HPDE6-E6E7 (cell line): ENCODE measurements around the gene TAF1B.

ENCODE experiments used
- DNase-seq: peaks from one replicate; pipeline ENCODE4 v3.0.0; 2011; ENCODE audit warnings: missing footprints; ENCODE audit errors: extremely low spot score

The TAF1B gene

DNA sequence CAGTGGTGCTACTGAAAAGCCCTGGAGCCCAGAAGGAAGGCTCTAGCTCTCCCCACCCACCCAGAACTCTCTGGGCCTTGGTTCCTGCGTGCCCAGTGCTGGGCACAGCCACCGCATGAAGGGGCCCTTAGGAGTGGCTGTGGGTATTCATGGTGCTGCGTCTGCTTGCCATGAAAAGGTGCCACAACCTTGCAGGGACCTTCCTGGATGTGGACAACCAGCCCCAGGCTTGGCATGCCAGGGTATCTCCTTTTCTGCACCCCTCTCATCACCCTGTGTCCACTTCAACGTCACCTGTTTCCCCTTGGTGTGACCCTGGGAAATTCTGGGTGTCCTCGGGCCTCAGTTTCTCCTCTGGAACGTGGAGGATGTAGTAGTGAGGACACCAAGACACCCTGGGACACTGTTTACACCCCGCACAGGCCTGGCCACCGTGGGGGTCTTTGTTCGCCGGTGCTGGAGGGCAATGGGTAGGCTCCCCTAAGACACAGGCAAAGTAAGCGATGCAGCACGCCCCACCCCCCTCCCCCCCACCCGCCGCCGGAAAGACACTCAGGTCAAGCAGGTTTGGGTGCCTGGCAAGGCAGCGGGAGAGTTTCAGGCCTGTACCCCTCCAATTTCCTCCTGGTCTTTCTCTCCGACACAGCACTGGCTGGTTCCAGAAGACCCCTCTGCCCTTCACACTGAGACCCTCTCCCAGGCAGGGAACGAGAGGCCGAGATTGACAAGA lies 34.8 kb upstream of the TAF1B start:
- DNase-seq: no peak

DNA sequence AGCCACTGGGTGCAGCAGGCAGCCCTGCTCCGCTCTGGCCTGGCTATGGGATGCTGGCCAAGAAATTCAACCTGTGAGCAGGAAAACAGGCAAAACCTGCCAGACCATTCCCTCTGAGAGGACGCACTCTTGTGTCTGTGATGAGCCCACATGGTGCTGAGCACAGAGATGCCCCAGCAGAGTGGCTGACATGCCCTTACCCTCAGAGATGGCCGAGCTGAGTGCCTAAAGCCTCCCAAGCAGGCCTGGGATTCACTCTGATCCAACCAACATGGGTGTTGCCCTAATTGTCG lies 34.3 kb upstream of the TAF1B start:
- peak; percentile 72 for DNase-seq

DNA sequence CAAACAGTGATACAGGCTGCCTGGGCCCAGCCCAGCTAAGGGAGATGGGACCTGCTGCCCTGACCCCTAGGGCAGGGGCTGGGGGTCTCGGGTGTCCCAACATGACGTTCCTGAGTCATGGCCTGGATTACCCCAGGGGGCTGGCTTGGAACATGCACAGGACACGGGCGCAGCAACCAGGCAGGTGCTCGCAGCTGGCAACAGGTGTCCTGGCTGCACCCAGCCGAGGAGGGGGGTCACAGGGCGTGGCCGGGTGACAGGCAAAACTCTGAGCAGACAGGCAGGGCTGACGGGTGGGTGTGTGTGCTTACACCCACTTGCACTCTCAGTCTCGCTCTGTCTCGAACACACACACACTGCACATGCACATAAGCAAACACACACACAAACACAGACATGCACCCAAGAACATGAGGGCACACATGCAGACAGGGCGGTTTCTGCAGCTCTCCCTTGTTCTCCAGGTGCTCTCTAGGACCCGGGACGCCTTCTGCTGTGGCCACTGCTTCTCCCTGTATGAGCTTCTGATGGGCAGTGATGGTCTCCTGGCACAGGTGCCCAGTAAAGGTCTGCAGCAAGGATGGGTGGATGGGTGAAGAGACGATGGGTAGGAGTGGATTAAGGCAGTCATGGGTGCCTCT lies 33.7 kb upstream of the TAF1B start:
- DNase-seq: no peak

DNA sequence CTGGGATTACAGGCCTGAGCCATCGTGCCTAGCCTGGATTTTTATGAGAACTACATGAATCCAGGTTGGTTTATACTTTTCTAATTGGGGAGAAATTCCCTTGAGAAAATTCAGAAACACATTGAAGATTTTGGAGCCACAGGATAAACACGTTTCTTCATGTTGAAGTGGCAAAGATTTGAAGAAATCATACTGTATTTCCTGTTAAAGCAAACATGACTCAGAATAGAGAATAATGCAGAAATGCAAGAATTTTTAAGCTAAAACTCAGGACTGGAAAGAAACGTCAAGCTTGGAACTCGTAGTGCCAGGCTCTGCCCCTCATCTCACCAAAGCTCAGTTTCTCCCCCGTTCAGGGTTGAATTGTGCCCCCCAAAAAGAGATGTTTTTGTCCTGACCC lies 32.1 kb upstream of the TAF1B start:
- DNase-seq: no peak

DNA sequence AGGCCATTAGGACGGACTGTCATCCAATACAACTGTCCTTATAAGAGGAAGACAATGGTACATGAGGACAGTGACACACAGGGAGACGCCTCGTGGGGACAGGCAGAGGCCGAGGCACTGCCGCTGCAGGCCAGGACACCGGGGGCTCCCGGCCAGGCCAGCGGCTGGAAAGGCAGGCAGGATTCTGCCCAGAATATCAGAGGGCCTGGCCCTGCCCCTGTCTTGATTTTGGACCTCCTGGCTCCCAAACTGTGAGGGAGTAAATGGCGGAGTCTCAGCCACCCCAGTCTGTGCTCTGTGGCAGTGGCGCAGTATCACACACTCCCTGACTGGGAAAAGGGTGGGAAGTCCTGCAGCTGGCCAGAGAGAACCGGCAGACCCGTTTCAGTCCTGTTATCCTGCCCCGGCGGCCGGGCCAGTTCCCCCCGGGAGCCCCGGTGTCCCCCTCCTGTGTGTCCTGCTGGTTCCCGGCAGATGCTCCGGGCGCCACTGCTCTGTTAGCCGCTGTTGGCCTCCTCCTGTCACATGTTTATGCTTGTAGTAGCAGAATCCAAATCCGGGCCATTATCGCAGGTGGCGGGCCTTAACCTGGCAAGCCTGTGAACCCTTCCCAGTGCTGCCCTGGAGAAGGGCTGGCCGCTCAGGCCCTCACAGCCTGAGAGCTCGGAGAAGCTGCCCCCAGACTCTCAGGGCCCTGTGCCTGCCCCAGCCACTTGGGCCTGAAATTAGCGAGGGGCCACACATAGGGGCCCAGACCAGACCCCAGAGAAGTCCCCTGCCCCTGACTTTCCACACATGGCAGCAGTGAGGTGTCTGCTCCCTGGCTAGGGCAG lies 31.4 kb upstream of the TAF1B start:
- no peak for DNase-seq

DNA sequence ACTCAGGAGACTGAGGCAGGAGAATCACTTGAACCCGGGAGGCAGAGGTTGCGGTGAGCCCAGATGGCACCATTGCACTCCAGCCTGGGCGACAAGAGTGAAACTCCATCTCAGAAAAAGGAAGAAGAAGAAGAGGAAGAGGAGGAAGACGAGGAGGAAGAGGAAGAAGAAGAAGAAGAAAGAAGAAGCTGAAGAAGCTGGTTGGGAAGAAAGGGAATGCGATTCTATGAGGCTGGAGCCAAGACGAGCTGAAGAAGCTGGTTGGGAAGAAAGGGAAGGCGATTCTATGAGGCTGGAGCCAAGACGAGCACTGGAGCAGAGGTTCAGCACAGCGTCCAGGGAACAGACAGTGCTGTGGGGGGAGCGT lies 30.3 kb upstream of the TAF1B start:
- no peak for DNase-seq

DNA sequence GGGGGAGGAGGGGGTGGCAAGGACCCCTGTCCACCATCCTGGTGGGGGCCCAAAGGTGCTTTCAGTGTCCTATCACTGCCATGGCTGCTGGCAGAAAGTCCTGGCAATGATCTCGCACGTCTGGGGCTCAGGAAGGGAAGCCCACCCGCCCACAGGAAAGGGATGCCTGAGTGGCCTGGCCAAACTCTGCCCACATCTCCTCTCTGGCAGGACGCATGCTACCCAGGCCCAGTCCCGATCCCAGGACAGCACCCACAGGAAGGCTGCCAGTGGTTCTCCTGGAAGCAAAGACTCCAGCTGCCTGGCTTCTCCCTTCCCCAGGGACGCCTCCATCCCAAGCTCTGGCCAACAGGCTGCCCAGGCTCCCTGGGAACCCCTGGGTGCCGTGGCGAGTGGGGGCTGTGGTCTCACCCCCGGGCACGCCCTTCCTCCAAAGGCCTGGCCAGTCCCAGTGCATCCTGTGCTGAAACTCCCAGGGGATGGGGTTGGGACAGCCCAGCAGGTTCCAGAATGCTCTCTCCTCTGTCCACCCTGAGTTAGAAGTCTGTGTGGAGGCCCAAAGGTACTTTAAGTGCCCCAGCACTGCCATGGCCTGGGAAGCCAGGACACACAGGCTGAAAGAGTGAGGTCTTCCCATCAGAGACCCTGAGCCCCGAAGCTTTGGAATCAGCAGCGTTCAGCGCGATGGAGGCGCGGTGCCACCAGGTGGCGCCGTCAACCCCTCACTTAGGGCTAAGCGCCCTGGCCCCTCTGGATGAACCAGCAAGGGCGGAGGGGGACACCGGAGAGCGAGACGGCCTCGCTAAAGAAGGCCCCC lies 29.8 kb upstream of the TAF1B start:
- DNase-seq: no peak

DNA sequence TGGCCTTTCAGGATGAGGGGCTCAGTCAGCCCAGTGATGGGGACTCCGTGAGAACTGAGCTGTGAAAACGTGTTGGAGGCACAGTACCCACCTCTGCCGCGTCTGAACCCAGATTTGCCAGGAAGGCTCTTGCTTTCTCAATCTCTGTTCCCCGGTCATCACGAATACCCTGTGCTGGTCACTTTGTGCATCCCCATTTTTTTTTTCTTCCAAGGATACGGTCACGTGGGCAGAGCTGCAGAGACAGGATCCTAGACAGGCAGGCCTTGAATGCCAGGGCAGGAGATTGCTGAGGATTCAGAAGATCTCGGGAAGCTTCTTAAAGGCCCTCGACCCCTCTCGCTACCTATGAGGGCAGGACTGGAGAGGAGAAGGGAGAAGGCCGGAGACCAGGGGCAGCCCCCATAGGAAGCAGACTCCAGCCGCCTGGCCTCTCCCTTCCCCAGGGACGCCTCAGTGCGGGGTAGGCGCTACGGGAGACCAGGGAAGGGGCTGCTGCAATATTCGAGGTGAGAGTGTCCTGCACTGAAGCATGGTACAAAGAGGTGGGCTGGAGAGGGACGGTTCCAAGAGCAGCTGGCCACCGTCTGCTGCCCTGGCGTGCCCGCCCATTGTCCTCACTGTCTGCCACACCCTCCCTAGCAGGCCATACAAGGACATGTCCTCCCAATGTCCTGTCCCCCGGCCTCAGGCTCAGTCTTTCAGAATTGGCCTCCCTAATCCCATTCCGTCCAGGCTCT lies 29.0 kb upstream of the TAF1B start:
- no peak for DNase-seq

DNA sequence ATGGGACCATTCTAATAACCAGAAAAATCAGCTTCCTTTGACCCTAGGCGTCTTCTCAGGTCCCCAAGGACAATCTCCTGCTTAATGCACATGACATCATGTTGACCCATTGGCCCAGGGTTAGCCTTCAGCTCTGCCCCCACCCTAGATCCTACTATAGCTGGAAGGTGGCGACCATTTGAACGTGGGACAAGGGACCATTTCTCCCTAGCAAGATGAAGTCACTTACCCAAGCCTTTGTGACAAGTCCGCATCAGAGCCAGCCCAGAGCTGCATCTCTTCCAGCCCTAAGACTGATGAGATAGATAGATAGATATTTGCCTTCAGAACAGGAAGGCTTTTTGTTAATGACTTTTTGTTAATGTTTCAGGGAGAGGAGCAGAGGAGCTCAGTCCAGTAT lies 28.2 kb upstream of the TAF1B start:
- DNase-seq: no peak

DNA sequence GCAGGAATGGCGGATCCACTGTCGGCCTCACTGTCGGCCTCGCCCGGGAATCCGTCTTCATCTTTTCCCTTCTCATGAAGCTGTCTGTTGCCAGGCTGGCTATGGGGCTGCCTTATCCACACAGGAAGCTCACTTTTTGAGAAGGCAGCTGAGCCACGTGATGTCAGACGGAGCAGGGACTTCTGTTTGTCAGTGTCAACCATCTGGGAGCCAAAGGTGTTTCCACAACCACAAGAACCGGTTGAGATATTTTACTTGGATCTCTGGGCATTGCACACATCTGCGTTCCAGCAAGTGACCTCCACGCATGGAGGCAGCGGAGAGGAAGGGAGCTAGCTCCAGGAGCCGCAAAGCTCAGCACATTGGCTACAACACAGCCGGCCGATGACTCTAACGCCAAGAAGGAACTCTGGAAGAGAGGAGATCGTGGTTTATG lies 27.4 kb upstream of the TAF1B start:
- no peak for DNase-seq

DNA sequence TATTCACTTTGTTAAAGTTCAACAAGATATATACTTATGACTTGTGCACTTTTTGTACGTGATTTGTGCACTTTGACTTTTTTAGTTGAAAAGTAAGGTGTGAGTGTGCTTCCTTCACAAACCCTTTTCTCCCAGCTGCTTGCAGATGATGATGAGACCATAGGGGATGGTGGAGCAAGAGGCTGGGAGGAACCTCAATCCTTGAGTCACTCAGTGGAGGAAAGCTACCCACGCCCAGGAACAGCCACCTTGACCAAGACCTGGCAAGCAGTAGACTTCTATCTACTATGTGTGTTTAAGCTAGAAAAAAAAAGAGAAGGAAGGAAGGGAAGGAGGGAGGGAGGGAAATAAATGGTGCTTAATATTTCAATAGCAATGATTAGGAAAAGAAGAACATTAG lies 25.2 kb upstream of the TAF1B start:
- DNase-seq: no peak

DNA sequence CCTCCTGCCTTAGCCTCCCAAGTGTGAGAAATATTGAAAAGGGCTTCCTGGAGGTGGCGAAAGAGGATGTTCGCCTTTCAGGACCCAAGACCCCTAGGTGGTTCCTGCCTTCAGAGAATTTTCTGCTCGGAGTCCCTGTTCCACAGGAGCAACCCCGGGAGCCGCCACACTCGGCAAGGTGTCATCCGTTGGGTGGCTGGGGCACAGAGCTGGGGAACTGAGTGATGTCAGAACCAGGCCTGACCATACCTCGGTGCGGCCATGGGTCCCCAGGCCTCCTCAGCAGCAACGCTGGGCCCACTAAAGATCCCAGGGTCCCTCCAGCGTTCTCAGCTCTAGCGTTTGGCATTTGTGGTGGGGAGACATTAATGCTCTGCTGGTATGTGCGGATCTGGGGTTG lies 23.7 kb upstream of the TAF1B start:
- no peak for DNase-seq

DNA sequence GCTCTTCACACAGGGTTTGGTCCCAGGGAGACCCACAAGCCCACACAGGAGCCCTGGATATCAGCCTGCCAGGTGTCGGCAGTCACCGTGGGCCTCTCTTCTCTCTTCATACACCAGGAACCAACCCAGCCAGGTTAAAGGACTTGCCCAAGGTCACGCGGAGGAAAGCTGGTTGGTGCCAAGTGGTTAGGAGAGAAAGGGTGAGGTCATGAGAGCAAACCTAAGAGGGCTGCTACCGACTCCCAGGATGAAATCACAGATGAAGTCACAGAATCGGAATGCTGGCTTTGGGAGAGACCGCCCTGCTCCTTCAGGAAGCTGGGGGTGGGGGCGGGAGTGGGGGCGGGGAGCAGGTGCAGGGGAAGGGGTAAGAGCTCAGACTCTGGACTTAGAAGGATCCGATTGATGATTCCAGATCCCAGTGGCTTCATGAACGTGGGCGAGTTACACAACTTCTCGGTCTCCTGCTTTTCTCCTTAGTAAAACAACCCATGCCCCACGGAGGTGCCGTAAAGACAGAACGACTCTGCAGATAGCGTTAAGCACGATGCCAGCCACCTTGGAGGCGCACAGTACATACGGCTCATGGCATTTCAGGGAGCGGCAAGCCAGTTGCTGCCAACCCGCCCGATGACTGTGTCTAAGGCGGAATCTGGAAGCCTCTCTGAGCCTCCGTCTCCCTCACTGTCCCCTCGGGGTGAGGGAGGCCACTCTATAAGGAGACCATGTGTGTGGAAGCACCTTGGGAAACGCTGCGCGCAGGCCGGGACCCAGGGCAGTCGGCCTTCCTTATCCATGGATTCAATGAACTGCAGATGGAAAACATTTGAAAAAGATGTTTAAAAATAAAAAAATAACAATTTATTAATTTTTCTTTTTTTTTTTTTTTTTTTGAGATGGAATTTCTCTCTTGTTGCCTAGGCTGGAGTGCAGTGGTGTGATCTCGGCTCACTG lies 23.0 kb upstream of the TAF1B start:
- no peak for DNase-seq

DNA sequence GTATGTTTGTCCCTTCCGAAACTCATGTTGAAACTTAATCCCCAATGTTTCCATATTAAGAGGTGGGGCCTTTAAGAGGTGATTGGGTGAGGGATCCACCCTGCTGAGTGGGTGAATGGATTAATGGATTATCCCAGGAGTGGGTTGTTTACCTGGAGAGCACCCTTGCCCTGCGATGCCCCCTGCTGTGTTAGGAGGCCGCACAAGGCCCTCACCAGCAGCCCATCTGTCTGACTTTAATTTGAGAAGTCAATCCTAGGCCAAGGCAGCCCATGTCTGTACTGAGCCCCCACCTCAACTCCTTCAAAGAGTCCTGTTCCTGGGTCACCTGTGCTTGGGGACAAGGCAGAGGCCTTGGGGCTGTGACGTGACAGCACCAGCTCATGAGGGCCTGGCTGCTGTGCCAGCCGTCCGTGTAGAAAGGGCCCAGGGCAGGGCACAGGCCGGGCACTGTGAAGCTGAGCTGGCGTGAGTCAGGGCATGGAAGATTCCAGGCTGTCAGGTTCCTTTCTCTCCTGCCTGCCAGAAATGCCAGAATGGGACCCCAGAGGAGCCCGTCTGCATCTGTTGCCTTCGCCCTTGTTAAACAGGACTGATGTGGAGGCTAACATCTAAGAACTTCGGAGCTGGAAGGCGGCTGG lies 21.3 kb upstream of the TAF1B start:
- no peak for DNase-seq

DNA sequence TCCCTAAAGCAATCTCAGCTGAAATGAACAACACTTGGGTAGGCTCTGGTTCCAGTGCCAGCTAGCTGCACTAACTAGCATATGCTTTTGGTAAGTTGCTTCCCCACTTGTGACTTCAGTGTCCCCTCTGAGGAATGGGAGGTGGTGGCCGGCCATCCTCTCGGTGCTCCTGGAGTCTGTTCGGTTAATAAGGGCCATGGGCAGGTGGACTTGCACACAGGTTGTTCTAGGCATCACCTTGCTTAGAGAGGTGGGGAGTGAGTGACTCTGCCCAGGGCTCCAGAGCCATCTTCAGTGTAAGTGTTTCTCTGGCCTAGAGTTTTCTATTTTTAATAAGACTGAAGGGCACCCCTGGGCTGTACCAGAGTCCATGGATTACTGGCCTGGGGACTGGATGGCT lies 18.8 kb upstream of the TAF1B start:
- no peak for DNase-seq

DNA sequence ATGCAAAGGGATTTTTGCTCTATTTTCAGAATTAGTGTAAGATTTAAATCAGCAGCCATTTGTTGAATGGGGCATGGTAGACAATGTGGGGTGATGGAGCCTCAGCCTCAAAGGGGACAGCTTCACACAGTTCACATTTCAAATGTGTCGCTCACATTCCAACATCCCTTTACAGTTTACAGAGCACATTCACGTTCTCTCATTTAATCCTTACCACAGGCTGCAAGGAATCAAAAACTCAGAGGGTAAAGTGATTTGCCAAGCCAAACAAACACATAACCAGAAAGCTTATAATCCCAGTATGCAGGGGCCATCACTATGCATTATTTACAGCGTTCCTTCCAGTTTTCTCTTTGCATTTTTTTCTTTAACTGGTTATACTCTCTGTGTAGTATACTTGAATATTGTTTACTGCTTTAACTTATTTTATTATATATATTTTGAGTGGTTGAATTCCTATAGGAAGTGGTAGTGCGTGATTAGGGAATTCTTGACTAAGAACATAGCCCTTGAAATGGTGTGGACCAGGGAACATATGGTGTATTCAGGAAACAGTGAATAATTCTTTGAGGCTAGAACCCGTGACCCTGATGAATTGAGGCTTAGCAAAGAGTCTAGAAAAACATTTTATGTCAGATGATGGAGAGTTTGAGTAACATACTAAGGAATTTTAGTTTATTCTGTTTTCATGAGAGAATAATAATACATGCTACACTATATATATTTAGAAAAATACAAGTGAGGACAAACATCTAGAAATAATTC lies 18.1 kb upstream of the TAF1B start:
- DNase-seq: no peak

DNA sequence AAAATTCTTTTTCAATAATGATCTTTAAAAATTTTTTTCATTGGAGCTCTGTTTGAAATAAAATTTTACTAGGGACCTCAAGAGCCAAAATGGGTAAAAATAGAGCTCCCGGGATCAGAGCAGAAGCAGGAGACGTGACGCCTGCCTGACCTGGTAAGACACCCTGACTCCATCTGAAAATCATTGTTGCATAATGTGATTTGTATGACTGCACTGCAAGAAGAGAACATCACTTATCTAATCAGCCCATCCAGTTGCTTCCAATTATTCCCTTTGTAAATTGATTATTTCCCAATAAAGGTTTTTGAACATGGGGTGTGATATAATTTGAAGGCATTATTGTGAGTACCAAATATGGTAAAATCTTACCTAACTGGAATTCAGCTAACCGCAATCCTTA lies 17.1 kb upstream of the TAF1B start:
- no peak for DNase-seq

DNA sequence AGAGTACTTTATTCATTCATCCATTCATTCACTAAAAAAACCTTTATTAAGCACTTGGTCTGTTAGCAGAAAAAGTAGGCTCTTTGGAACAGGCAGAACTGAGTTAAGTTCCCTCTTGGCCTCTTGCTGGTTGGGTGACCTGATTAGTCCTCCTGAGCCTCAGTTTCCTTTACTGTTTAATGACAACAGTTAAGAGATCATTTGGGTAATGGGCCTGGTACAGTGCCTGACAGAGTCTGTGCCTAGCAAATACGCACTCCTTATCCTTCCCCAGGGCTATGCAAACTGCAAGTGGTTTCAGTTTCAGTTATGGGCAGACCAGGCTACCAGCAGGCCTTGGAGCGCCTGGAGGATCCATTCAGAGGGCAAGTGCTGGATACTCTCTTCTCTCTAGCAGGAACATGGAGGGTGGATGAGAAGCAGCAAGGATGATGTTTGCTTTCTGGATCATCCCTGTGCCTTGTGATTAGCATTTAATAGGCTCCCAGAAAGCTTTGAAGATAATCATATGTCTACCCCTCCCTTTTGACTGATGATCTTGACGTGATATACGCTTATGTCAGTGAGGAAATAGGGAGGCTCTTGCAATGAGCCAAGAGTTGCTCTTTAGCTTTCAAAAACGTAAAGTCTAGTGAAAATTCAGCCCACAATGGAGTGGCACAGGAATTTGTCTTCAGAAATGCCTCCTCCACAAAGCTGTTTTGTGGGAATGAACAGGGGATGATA lies 12.4 kb upstream of the TAF1B start:
- DNase-seq: no peak
